Osteoblast (primary cell): ENCODE measurements around the gene PSMB4. TPM values are rescaled to one million over a fixed set of nuclear protein-coding genes. Genes with fewer than 3 reads are reported as not detected.

Source experiments
- DNase-seq: peaks from one replicate; pipeline ENCODE4 v3.0.0; 2011; ENCODE audit warnings: low spot score, mixed read lengths; ENCODE audit not compliant: insufficient read length; ENCODE audit errors: missing footprints
- H2AFZ ChIP-seq: 2 replicates; pipeline ENCODE4 v1.6.0; 2011; ENCODE audit warnings: mild to moderate bottlenecking, low read length
- H3K27ac ChIP-seq: 2 replicates; pipeline ENCODE4 v1.5.1; 2011; ENCODE audit warnings: mild to moderate bottlenecking, low read depth, low read length, moderate library complexity
- H3K27me3 ChIP-seq: 2 replicates; pipeline ENCODE4 v1.6.0; 2012; ENCODE audit warnings: mild to moderate bottlenecking, control low read depth, inconsistent platforms, low read length, moderate library complexity; ENCODE audit not compliant: insufficient read depth
- H3K36me3 ChIP-seq: 2 replicates; pipeline ENCODE4 v1.5.1; 2011; ENCODE audit warnings: mild to moderate bottlenecking, low read length, control low read depth, moderate library complexity; ENCODE audit not compliant: insufficient read depth
- H3K4me1 ChIP-seq: 2 replicates; pipeline ENCODE4 v1.5.1; 2011; ENCODE audit warnings: mild to moderate bottlenecking, low read length, control low read depth, moderate library complexity; ENCODE audit not compliant: insufficient read depth
- H3K4me2 ChIP-seq: 2 replicates; pipeline ENCODE4 v1.6.0; 2011; ENCODE audit warnings: mild to moderate bottlenecking, low read length; ENCODE audit not compliant: insufficient read depth
- H3K4me3 ChIP-seq: fragments of 200-600 bp; sonication (generic); 3 replicates; pipeline ENCODE4 v1.5.1; 2012; ENCODE audit warnings: mild to moderate bottlenecking, low read length, inconsistent platforms; ENCODE audit not compliant: insufficient read depth
- H3K79me2 ChIP-seq: 2 replicates; pipeline ENCODE4 v1.6.0; 2012; ENCODE audit warnings: mild to moderate bottlenecking, low read length, control low read depth, inconsistent platforms; ENCODE audit not compliant: insufficient read depth
- H3K9me3 ChIP-seq: 2 replicates; pipeline ENCODE4 v1.5.1; 2011; ENCODE audit warnings: low read depth, low read length, control low read depth
- H4K20me1 ChIP-seq: 2 replicates; pipeline ENCODE4 v1.6.0; 2012; ENCODE audit warnings: mild to moderate bottlenecking, low read length, control low read depth; ENCODE audit not compliant: insufficient read depth
- CTCF ChIP-seq: IDR thresholded peaks from 2 replicates; pipeline ENCODE4 v1.5.1; 2011; ENCODE audit warnings: mild to moderate bottlenecking, low read depth, low read length, moderate library complexity; ENCODE audit errors: extremely low read depth
- total RNA-seq: library from RNA; depleted of rRNA; stranded (reverse); fragments of >200 nt; gene quantifications from 2 replicates; pipeline ENCODE4 v1.2.3, GENCODE V29; 2012

The PSMB4 gene
- total RNA-seq, 1 donor = 362 TPM

GRCh38 chr1:151401860-151402259 lies 2.5 kb downstream of the PSMB4 start:
- Histone ChIP-seq H4K20me1 (peaks cover 12% of the 10 kb centered on the region), H3K79me2 (peaks cover 33% of the 10 kb centered on the region), H3K27ac (no peak overlapping the region), H3K4me2 (no peak overlapping the region), H3K27me3 (no peaks in the 10 kb centered on the region), H3K4me3 (no peak overlapping the region), H3K4me1 (peaks cover 19% of the 10 kb centered on the region), H2AFZ (no peak overlapping the region), H3K9me3 (no peaks in the 10 kb centered on the region), H3K36me3 (peaks cover 62% of the 10 kb centered on the region)
- no peak for TF ChIP-seq CTCF
- DNase-seq = no peak

- no peaks in the 10 kb centered on the region for H3K27me3 ChIP-seq
- H3K4me2 ChIP-seq = no peak overlapping the region
- H3K36me3 ChIP-seq = peaks cover 70% of the 10 kb centered on the region
- DNase-seq = no peak
- H3K9me3 ChIP-seq = no peaks in the 10 kb centered on the region
- peaks cover 12% of the 10 kb centered on the region for H4K20me1 ChIP-seq
- H3K27ac ChIP-seq = no peak overlapping the region
- no peak for TF ChIP-seq CTCF
- peaks cover 33% of the 10 kb centered on the region for H3K79me2 ChIP-seq
- H2AFZ ChIP-seq = no peak overlapping the region
- H3K4me1 ChIP-seq = peaks cover 19% of the 10 kb centered on the region
- no peak overlapping the region for H3K4me3 ChIP-seq
These were observed 3.4 kb downstream of the PSMB4 start for GRCh38 chr1:151402764-151403163.

- no peaks in the 10 kb centered on the region for H3K27me3 ChIP-seq
- H2AFZ ChIP-seq = no peak overlapping the region
- no peak for TF ChIP-seq CTCF
- no peaks in the 10 kb centered on the region for H3K9me3 ChIP-seq
- peaks cover 33% of the 10 kb centered on the region for H3K79me2 ChIP-seq
- peaks cover 12% of the 10 kb centered on the region for H4K20me1 ChIP-seq
- H3K4me3 ChIP-seq = no peak overlapping the region
- no peak overlapping the region for H3K4me2 ChIP-seq
- no peak for DNase-seq
- H3K4me1 ChIP-seq = peaks cover 19% of the 10 kb centered on the region
- H3K36me3 ChIP-seq = peaks cover 78% of the 10 kb centered on the region
- H3K27ac ChIP-seq = no peak overlapping the region
These were observed 4.2 kb downstream of the PSMB4 start for GRCh38 chr1:151403612-151404011.

- Histone ChIP-seq H3K4me3 (no peak overlapping the region), H3K27me3 (no peaks in the 10 kb centered on the region), H3K27ac (no peak overlapping the region), H3K36me3 (peaks cover 94% of the 10 kb centered on the region), H4K20me1 (peaks cover 5% of the 10 kb centered on the region), H3K4me1 (peaks cover 21% of the 10 kb centered on the region), H3K4me2 (no peak overlapping the region), H3K9me3 (no peaks in the 10 kb centered on the region), H3K79me2 (peaks cover 22% of the 10 kb centered on the region), H2AFZ (no peak overlapping the region)
- DNase-seq = no peak
- no peak for TF ChIP-seq CTCF
These were observed 6.0 kb downstream of the PSMB4 start for GRCh38 chr1:151405187-151405951.
